ENCODE measurements around the gene DOK1. TPM values are rescaled to one million over a fixed set of nuclear protein-coding genes. Genes with fewer than 3 reads are reported as not detected.

Gene DOK1
- total RNA-seq, 1 donor from 2014 or later, result 11.8 TPM

DNA sequence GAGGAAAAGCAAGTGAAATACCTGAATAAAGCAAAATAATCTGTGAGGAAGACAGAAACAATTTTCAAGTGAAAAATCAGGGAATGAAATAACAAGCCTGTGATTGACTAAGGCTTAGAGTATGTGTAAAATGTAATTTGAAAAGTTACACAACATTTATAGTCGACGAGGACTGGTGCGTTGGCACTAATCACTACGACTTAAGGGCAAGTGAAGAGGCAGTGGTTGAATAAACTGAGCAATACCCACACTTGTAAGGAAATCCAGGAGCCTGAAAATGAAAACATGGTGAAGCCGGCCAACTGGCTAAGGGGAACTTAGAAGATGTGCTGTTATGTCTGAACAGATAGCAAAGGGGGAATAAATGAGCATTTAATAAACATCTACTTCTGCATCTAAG, 13.4 kb downstream of the DOK1 start:
- no peak for DNase-seq (ENCODE audit: low spot score)

DNA sequence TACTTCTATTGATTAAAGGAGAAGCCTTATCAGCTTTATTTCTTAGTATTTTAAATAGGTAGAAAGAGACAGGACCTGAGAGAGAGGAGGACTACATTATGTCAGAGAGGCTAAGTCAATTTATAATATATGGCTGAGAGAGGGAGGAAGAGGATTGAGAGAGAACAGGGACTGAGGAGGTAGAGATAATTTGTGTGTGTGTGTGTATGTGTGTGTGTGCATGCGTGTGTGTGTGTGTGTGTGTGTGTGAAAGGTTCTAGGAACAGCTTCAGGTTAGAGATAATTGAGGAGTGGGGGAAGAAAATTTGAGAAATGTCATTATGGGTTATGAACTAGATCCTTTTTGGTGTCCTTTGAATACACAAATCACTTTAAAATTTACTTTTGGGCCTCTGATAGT, 15.2 kb downstream of the DOK1 start:
- no peak for DNase-seq (ENCODE audit: low spot score)

DNA sequence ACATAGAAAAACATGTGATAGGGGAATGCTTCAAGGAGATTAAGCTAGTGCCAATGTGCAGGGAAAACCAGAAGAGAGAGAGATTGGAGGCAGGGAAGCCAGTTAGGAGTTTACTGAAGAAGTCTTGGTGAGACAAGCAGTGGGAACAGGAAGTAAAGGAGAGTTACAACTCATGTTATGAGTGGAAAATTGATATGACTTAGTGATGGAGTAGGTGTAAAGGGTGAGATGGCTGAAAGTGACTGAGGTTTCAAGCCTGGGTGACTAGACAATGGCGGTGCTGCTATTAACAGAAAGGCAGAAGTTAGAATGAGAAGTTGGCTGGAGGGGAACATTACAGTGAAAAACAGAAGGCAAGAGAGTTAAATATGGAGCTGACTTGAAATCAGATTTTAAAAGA, 16.5 kb downstream of the DOK1 start:
- DNase-seq (ENCODE audit: low spot score), result no peak

DNA sequence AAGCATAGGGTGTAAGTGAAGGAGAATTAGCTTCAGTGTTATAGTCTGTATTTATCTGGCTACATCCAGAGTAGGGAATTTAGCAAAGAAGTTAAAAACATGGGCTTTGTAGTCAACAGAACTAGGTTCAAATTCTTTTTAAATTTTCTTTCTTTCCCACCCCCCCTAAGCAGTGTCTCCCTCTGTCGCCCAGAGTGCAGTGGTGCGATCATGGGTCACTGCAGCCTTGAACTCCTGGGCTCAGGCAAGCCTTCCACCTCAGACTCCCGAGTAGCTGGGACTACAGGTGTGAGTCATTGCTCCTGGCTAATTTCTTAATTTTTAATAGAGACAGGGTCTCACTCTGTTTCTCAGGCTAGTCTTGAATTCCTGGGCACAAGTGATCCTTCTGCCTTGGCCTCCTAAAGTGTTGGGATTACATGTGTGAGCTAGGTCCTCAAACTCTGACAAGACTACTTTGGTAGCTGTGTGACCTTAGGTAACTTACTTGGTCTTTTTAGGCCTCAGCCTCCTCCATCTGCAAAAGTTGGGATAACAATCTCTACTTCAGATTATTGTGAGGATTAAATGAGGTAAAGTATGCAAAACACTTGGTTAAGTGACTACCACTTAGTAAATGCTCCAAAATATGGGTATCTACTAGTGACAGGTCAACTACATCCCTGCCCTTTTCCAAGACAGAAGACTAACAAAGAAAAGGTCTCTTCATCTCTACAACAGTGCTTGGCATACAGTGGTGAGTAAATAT, 17.8 kb downstream of the DOK1 start:
- no peak for DNase-seq (ENCODE audit: low spot score)

DNA sequence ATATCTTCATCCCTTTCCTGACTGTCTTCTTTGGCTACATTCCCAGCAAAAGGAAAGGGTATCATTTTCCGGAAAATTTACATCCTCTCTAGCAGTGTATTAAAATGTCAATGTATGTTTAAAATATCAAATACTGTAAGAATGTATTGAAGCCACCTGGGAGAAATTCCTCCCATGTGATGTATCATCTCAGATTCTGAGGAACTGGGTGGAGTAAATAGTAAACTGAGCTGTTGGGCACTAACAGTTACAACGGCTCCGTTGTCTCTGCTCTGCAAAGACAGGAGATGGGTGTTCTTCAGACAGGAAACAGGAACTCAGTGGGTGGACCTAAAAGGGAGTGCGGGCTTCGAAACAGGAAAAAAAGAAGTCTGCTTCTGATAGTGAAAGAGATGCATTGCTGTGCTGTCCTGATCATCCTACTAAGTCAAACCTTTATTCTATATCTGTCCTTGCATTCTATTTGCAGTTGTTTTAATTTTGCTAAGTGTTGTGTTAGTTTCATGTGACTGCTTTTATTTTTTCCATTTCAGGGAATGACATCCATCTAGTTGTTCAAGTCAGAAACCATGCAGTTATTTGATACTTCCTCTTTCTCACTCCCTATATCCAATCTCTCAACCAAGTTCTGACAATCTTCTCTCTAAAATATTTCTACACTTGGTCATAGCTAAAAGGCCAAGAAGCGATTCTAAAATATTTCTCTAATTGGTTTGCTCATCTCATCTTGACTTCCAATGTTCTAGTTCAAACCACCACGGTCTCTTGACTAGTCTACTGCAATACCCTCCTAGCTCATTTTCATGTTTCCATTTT, 19.4 kb downstream of the DOK1 start:
- no peak for DNase-seq (ENCODE audit: low spot score)

DNA sequence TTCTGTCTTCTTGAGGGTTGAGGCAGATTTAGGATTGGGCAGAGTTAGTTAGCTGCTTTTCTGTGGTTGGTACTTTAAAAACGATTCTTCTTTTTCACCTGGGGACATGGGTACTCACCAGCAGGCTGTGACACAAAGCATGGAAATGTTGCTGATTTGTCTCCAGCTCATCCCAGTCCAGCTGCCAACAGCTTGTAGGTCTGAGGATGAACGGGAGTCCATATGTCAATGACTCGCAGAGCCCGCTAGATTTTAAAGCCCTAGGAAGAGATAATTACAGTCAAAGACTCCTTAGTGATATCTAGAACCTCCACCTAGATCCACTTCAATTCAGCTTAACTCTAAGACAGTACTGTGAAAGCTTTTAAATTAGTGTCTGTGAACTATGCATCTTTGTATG, 20.8 kb downstream of the DOK1 start:
- no peak for DNase-seq (ENCODE audit: low spot score)

DNA sequence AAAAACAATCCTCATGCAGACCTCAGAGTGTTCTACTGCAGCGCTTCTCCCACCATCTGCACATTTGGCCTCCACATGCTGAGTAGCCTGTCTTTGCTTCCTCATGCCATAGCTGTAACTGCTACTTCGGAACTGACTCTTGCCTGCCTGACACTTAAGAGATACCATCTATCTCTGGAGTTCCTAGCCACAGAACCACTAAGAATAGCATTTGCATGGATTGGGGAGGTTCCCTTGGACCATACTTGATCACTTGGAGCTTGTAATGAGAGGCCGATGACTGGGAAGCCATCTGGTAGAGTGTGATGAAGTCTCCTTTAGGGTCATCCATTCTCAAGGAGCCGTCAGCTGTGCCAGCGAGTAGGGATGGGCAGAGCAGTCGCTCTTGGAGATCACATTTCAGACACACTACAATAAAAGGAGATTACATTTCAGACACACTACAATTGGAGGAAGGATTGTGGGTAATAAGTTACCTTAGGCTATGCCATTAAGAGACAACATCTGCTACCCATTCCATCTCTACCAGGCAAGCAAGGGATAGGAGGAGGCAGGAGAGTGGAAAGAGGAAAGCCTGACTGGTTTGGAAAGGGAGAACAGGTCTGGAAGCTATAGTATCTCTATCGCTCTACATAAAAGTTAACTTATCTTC, 21.8 kb downstream of the DOK1 start:
- DNase-seq (ENCODE audit: low spot score), result no peak

DNA sequence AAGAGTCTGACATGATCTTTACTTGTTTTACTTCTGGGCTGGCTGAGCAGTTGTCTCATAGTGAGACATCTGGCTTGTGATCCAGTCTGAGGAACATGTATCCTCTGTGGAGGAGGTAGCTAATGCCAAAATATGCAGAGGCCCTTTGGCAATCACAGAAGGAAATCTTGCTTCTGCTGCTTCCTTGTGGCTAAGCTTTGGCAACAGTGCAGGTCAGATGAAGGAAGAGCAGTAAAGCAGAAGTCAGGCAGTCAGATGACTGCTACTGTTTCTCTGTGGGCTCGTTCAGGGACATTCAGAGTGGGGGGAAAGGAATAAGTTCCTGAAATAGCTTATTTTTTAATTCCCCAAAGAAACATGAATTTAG, 22.3 kb downstream of the DOK1 start:
- no peak for DNase-seq (ENCODE audit: low spot score)

DNA sequence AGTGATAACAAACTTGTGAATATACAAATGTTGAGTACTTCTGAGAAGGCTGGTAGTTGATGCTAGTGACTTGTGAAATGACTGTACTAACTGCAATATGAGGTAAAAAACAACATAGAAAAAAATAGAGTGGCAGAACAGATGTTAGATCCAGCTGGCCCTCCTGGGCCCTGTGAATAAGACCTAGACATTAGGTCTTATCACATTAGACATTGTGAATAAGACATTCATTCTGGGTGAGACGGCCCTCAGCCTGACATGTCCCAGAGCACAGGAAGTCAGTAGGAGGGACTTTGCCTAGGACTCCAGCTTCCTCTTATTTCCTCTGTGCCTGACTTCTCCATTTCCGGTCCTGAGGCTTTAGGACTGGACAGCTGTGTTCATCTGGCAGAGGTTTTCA, 22.9 kb downstream of the DOK1 start:
- DNase-seq (ENCODE audit: low spot score), result no peak

DNA sequence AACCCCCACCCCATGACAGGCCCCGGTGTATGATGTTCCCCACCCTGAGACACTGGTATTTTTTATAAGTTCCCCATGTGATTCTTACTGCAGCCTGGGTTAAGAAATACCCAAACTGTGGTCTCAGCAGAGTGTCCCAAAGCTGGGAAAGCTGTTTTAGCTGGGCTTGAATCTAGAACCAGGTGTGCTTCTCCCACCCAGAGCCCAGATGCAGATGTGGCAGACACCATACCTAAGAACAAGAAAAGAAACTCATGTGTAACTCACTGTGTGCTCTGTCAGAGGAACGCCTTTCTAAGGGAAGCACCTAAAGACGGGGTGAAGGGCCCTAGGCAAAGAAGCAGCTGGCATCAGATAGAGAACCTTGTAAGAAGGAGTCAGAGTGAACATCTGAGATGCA, 23.9 kb downstream of the DOK1 start:
- DNase-seq (ENCODE audit: low spot score), result no peak

DNA sequence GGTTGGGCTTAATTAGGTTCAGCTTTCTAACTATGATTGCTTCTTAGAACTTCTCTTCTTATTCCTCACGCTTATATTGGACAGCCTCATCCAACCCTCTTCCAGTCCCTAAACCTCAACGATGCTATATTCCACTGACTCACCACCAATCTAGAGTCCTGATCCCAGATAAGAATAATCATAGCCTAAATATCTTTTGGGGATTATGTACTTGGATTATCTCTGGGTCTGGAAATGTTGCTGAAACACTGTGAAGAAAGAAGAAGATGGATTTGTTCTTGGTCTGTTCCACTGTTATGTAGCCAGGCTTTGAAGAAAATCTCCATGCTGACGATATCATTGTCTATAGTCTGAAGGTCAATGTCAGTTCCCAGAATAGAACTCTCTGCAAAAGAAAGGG, 26.9 kb downstream of the DOK1 start:
- no peak for DNase-seq (ENCODE audit: low spot score)

DNA sequence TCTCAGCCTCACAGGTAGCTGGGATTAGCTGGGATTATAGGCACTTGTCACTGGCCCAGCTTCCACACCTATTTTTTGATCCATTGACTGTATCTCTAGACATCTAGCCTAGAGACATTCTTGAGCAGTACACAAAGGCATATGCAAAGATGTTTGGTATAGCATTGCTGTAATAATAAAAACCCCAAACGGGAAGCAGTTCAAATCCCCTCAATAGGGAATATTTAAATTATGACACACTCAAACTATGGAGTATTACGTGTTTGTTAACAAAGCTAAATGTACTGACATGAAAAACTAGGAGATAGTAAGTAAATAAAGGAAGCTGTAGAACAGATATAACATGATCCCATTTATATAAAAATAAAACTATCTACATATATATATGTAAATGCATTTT, 27.7 kb downstream of the DOK1 start:
- DNase-seq (ENCODE audit: low spot score), result no peak

DNA sequence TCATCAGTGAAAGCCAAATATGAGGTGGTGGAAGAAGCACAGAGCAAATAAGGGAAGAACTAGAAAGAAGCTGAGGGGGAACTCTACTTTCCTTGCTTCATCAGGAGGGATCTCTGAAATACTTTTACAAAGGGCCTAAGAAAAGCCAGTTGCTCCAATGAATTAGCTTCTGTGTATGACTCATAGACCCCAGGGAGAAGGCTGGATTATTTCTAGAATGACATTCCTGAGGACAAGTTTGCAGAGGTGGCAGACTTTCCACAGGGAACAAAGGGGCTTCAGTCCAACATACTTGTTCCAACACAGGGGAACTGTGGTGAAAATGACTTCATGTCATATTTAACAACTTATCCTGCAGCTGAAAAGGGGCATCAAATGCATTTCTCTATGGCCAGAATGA, 29.0 kb downstream of the DOK1 start:
- no peak for DNase-seq (ENCODE audit: low spot score)

DNA sequence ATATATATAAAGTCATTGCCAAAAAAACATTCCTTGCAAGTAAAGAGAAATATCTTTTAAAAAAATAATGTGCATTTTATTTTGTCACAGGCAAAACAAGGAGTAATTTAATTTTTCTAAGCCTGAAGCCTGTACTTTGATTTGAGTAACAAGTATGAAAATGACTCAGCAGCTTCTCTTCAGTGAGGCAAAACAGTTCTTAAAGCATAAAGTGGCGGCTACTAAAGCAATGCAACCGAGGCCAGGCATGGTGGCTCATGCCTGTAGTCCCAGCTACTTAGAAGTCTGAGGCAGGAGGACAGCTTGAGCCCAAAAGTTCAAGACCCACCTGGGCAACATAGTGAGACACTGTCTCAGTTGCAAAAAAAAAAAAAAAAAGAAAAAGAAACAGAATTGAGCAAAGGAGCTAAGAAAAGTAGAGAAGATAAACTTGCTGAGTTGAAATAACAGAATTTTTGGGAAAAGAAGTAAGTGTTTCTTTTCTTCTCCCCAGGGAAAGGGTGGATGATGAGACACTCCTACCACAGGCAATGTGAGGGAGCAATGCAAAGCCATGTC, 29.6 kb downstream of the DOK1 start:
- DNase-seq (ENCODE audit: low spot score), result no peak

DNA sequence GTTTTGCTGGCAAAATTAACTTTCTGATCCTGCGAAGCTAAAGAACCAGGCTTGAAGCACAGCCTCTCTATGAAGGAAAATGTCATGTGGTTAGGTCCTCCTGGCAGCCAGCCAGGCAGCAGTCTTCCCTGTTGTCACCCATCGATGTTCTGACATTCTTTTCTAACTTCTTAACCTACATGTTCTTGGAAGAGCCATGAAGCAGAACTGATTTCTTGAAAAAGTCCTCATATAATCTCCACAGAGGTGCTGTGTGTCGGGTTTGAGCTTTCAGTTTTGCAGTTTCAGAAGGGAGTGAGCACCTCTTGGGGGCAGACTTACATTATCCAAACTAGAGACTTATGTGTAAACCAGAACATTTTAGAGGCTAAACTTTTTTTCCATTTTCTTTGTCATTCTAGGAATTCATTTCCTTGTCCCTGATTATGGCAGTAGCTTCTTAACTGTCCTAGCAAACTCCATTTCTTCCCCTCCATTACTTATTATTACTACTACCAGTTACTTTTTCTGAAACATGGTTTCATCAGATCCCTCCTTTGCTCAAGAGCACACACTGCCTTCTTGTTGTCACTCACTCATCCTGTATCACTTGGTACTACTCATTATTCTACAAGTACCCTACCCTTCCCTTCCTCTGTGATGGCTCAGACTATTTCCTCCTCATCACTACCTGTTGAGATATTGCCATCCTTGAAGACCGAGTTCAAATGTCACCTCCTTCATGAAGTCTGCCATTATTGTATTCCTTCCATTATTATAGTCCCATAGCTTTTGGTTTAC, 31.1 kb downstream of the DOK1 start:
- DNase-seq (ENCODE audit: low spot score), result no peak

DNA sequence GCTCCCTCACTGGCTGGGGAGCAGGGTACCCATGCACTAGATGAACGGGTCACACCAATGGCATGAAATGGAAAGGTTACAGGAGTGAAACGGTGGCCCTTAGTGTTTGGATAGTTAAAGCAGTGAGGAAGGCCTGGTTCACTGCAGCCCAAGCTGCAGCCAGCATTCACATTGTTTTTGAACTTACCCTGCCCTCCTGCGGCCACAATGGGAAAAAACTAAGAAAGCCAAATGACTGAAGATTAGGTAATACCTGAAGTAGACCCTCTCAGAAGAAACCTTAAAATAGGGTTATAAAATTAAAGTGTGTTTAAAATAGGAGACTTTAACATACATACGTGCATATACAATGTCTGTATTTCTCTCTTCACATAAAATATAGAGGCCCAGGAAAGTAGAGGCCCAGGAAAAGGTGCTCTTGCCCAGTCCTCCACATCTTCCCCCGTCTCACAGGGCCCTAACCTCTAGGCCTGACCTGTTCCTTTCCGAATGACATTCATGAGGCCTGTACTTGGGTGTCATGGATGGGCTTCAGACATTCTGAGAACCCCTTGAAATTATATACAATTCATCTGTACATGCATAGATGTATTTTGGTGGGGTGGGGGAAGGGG, 33.3 kb downstream of the DOK1 start:
- peak; percentile 73 for DNase-seq (ENCODE audit: low spot score)

DNA sequence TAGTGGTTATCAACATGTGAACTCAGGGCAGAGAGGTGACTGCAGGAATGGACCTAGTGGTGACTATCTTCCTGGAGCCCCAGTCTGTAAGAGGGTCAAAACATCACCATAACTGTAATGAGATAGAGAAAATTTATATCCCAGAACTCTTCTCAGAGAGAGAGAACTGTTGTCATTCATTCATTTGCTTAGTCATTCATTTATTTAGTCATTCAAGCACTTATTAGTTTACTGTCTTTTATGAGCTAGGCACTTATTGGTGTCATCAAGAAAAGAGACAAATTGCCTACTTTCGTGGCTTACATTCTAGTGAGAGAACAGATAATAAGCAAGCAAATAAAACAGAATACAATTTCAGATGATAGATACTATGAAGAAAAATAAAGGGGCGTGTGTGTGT, 34.1 kb downstream of the DOK1 start:
- no peak for DNase-seq (ENCODE audit: low spot score)

DNA sequence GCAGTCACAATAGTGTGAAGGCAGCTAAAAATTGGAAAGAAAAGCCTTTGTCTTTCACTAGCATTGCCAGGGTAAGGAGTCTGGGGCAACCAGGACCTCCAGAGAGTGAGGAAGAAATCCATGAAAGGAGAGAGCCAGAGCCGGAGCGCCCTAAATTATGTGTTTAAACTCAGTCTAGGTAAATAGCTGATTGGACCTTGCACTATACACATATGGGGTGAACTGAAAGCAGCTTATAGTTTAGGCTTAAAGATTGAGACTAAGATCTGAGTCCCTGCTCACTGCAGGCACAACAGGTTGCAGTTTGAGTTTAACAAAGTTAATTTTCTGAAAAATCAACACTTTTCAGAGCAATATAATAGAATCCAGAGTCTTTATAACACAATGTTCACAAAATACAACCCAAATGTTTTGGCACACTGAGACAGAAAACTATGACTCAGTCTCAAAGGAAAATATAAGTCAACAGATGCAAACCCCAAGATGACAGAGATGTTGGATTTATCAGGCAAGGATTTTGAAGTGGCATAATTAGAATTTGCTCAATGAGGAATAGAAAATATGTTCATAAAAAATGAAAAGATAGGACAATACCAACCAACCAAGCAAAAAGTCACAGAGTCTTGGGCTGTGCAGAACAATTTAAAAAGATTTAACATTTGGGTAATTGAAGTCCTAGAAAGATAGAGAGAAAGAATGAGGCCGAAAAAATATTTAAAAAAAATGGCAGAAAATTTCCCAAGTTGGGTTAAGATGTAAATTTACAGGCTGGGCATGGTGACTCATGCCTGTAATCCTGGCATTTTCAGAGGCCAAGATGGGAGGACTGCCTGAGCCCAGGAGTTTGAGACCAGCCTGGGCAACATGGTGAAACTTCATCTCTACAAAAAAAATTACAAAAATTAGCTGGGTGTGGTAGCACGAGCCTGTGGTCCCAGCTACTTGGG, 39.6 kb downstream of the DOK1 start:
- DNase-seq (ENCODE audit: low spot score), result no peak

DNA sequence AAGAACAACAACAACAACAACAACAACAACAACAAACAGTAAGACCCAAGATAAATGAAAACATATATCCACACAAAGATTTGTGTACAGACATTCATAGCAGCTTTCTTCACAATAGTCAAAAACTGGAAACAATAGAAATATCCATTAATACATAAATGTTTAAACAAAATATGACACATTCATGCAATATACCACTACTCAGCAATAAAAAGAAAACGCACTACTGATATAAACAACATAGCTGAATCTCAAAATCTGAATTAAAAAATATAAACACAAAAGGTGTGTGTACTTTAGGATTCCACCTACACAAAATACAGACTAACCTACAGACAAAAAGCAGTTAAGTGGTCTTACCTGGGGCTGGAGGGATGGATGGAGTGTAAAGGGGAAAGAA, 42.1 kb downstream of the DOK1 start:
- no peak for DNase-seq (ENCODE audit: low spot score)

DNA sequence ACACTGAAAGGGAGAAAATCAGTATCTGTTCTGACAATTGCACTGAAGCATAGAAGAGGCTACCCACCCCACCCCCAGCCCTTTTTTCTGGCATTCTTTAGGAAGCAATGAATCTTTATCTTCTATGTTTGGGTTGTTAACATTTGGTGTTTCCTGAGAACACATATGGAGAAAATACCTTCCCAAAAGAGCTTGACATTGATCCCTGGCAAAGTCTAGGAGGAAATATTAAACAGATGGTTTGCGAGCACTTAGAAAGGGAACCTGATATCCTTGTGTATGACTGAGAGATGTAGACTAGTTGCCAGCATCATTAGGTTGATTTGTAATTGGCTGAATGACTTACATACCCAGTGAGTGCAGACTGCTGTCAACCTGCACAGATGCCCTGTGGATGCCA, 42.9 kb downstream of the DOK1 start:
- DNase-seq (ENCODE audit: low spot score), result no peak

All from ureter (tissue), 1 donor.